ENCODE data around the gene SUMO2.

DNA sequence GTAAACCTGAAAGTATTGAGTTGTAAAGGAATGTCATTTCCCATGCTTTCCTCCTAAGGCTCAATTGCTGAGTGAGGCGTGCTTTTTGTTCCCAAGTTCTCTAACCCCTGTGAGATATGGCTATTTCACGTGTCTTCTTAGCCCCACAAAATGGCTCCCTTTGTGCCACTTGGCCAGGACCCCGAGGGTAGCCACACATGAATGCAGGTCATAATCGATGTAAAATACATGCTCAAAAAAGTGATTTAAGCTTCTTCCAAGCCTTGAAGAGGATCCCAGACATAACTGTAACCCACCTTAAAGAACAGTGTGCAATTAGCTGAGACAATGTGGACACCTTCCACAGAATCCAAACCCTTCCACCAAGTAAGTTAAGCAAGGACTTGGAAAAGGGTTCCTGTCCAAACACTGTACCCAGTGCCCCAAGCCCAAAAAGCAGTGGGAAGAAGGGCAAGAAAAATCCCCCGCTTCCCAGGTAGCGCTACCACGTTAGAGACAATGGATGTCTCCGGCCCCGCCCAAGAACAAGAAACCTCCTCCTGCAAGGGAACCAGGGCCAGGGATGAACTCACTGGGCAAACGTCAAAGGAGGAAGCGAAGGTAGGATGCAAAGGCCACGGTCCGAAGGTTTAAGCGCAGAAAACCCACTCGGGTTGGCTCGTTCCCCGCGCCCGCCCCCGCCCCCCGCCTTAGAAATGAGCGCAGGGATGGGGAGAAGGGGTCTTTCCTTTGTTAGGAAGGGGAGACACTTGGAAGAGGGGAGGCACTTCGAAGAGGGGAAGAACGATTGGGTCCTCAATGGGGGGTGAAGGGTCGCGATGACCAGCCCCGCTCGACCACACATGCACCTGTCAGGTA lies 29.6 kb downstream of the SUMO2 start:
- TF ChIP-seq ZNF629 (tag by site-specific recombination; IDR thresholded peaks at IDR 0.05) (no peak; the same call in 1 of the 2 replicates), ZBTB21 (tag by site-specific recombination; IDR thresholded peaks at IDR 0.05) (no peak), ZNF184 (tag by site-specific recombination; IDR thresholded peaks at IDR 0.05) (no peak), GLIS1 (tag by site-specific recombination; IDR thresholded peaks at IDR 0.05) (no peak), HOXC10 (CRISPR knock-in tag; IDR thresholded peaks at IDR 0.05) (no peak), ZNF324 (tag by site-specific recombination; IDR thresholded peaks at IDR 0.05) (no peak), ZNF335 (tag by site-specific recombination; conservative IDR thresholded peaks at IDR 0.05) (peak; percentile 84)
- TF ChIP-seq, protein P1, sequence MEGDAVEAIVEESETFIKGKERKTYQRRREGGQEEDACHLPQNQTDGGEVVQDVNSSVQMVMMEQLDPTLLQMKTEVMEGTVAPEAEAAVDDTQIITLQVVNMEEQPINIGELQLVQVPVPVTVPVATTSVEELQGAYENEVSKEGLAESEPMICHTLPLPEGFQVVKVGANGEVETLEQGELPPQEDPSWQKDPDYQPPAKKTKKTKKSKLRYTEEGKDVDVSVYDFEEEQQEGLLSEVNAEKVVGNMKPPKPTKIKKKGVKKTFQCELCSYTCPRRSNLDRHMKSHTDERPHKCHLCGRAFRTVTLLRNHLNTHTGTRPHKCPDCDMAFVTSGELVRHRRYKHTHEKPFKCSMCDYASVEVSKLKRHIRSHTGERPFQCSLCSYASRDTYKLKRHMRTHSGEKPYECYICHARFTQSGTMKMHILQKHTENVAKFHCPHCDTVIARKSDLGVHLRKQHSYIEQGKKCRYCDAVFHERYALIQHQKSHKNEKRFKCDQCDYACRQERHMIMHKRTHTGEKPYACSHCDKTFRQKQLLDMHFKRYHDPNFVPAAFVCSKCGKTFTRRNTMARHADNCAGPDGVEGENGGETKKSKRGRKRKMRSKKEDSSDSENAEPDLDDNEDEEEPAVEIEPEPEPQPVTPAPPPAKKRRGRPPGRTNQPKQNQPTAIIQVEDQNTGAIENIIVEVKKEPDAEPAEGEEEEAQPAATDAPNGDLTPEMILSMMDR (tag by site-specific recombination; IDR thresholded peaks at IDR 0.05) = no peak
- TF ChIP-seq, protein P2, sequence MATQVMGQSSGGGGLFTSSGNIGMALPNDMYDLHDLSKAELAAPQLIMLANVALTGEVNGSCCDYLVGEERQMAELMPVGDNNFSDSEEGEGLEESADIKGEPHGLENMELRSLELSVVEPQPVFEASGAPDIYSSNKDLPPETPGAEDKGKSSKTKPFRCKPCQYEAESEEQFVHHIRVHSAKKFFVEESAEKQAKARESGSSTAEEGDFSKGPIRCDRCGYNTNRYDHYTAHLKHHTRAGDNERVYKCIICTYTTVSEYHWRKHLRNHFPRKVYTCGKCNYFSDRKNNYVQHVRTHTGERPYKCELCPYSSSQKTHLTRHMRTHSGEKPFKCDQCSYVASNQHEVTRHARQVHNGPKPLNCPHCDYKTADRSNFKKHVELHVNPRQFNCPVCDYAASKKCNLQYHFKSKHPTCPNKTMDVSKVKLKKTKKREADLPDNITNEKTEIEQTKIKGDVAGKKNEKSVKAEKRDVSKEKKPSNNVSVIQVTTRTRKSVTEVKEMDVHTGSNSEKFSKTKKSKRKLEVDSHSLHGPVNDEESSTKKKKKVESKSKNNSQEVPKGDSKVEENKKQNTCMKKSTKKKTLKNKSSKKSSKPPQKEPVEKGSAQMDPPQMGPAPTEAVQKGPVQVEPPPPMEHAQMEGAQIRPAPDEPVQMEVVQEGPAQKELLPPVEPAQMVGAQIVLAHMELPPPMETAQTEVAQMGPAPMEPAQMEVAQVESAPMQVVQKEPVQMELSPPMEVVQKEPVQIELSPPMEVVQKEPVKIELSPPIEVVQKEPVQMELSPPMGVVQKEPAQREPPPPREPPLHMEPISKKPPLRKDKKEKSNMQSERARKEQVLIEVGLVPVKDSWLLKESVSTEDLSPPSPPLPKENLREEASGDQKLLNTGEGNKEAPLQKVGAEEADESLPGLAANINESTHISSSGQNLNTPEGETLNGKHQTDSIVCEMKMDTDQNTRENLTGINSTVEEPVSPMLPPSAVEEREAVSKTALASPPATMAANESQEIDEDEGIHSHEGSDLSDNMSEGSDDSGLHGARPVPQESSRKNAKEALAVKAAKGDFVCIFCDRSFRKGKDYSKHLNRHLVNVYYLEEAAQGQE (tag by site-specific recombination; IDR thresholded peaks at IDR 0.05) = no peak
- TF ChIP-seq, protein P3, sequence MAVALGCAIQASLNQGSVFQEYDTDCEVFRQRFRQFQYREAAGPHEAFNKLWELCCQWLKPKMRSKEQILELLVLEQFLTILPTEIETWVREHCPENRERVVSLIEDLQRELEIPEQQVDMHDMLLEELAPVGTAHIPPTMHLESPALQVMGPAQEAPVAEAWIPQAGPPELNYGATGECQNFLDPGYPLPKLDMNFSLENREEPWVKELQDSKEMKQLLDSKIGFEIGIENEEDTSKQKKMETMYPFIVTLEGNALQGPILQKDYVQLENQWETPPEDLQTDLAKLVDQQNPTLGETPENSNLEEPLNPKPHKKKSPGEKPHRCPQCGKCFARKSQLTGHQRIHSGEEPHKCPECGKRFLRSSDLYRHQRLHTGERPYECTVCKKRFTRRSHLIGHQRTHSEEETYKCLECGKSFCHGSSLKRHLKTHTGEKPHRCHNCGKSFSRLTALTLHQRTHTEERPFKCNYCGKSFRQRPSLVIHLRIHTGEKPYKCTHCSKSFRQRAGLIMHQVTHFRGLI (tag by site-specific recombination; IDR thresholded peaks at IDR 0.05) = no peak
- TF ChIP-seq, protein P4, sequence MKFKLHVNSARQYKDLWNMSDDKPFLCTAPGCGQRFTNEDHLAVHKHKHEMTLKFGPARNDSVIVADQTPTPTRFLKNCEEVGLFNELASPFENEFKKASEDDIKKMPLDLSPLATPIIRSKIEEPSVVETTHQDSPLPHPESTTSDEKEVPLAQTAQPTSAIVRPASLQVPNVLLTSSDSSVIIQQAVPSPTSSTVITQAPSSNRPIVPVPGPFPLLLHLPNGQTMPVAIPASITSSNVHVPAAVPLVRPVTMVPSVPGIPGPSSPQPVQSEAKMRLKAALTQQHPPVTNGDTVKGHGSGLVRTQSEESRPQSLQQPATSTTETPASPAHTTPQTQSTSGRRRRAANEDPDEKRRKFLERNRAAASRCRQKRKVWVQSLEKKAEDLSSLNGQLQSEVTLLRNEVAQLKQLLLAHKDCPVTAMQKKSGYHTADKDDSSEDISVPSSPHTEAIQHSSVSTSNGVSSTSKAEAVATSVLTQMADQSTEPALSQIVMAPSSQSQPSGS (tag by site-specific recombination; IDR thresholded peaks at IDR 0.05; ENCODE audit: low read depth) = no peak
- TF ChIP-seq, protein P5, sequence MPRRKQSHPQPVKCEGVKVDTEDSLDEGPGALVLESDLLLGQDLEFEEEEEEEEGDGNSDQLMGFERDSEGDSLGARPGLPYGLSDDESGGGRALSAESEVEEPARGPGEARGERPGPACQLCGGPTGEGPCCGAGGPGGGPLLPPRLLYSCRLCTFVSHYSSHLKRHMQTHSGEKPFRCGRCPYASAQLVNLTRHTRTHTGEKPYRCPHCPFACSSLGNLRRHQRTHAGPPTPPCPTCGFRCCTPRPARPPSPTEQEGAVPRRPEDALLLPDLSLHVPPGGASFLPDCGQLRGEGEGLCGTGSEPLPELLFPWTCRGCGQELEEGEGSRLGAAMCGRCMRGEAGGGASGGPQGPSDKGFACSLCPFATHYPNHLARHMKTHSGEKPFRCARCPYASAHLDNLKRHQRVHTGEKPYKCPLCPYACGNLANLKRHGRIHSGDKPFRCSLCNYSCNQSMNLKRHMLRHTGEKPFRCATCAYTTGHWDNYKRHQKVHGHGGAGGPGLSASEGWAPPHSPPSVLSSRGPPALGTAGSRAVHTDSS (tag by site-specific recombination; IDR thresholded peaks at IDR 0.05) = no peak
